ENCODE data around the gene PRDM15.
"Not testable (repeated sequence)": the region's sequence is repeated elsewhere in the genome, so short reads cannot be mapped to it uniquely, and the experiment has no call there.

PRDM15 gene

GRCh38 chr21:41801321-41802197 is 77.6 kb downstream of the PRDM15 start:
- no peak for DNase-seq

- no peak for DNase-seq
Observed at GRCh38 chr21:41800425-41801320, 78.5 kb downstream of the PRDM15 start.

DNA sequence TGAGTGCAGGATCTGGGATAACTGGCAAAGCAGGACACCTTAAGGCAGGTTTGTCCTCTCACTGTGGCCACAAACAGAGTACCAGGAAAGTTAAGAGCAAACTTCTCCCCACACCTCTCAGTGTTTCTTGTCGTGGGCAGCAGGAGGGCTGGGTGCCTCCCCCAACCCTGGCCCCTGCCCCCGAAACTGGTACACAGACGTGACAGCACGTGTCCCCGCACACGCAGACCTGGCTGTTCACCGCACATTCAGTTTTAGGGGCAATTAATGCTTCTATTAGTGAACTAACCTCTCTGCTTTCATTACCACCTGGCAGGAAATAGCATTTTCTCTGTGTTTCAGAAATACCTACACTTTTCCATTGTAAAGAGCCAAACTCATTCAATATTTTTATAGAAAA is 79.4 kb downstream of the PRDM15 start:
- DNase-seq, result no peak

DNA sequence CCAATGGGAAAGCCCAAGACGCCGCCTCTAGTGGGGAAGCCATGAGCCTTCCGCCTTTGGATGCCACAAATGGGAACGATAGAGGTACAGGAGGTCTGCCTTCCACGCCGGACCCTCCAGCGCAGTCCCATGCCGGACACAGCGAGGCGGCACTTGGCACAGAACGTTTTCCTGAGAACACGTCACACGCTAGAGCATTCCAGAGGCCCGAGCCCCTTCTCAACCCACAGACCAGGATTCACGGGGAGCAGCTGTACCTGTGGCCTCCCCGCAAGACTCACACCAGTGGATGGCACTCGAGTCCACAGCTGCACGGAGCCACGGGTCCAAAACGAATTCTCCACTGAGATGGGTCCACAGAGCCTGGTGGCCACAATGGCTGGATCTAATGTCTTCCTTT is 80.8 kb downstream of the PRDM15 start:
- DNase-seq, result no peak

- DNase-seq, result no peak
Observed at GRCh38 chr21:41796476-41797080, 82.6 kb downstream of the PRDM15 start.

DNA sequence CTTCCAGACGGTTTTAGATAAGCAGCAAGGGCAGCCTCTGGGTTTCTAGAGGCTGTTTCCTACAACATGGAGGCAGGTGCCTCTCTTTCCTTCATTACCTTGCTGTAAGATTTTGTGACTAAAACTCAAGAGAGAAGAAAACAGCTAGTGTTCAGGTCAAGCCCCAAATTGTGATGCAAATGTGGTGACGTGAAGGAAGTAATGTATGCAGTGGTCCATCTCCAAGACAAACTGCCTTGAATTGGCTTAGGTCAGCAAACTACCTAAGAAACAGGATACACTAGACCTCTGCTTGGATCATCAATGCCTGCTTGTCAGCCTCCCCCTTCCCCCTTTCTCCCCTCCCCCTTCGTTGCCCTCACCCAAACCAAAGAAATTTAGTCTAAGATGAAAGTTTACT is 83.4 kb downstream of the PRDM15 start:
- DNase-seq, result no peak

- DNase-seq, result no peak
Observed at GRCh38 chr21:41794600-41794999, 84.5 kb downstream of the PRDM15 start.

DNA sequence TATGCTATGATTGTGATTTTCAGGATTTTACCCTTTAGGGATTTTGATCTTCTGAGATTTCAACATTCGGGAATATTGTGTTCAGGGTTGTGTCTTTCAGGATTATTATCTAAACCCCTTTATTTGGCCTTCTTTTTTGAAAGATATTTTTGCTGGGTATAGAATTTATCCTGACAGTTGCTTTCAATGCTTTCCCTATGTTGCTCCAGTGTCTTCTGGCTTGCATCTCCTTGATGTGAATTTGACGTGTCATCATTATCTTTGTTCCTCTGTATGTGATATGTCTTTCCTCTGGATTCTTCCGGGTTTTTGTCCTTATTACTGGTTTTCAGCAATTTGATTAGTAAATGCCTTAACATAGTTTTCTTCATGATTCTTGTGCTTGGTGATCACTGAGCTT is 86.4 kb downstream of the PRDM15 start:
- DNase-seq, result no peak

GRCh38 chr21:41786509-41786987 is 92.6 kb downstream of the PRDM15 start:
- no peak for DNase-seq

GRCh38 chr21:41785262-41785661 is 93.9 kb downstream of the PRDM15 start:
- DNase-seq, result not testable (repeated sequence)

GRCh38 chr21:41784456-41785102 is 94.6 kb downstream of the PRDM15 start:
- no peak for DNase-seq

DNA sequence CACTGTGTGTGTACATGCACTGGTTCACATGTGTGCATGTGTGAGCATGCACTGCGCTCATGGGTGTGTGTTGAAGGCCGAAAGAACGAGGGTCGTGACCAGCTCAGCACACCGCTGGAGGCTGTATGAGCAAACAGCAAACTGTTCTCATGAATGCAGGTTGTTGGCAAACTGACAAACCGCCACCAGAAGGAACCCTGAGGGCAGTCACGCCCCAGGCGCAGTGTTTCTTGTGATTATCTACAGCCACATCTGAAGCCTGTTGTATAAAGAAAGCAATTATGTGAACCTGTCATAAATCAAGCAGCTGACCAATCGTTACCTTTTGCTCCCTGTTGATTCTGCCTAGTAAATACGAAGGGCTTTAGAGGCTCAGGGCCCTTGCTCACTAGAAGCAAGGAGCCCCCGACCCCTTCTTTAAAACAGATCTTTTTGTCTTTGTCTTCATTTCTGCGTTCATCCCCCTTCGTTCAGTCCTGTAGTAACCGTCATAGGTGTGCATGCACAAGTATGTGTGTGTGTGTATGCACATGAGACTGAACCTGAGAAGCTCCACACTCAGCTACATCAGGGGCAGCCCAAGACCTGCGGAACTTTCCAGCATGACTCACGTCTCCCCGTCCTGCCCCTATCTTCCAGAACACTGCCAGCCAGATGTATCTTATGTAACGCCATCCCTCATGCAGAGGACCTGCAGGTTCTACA is 95.5 kb downstream of the PRDM15 start:
- no peak for DNase-seq

GRCh38 chr21:41781050-41781410 is 98.1 kb downstream of the PRDM15 start:
- no peak for DNase-seq

DNA sequence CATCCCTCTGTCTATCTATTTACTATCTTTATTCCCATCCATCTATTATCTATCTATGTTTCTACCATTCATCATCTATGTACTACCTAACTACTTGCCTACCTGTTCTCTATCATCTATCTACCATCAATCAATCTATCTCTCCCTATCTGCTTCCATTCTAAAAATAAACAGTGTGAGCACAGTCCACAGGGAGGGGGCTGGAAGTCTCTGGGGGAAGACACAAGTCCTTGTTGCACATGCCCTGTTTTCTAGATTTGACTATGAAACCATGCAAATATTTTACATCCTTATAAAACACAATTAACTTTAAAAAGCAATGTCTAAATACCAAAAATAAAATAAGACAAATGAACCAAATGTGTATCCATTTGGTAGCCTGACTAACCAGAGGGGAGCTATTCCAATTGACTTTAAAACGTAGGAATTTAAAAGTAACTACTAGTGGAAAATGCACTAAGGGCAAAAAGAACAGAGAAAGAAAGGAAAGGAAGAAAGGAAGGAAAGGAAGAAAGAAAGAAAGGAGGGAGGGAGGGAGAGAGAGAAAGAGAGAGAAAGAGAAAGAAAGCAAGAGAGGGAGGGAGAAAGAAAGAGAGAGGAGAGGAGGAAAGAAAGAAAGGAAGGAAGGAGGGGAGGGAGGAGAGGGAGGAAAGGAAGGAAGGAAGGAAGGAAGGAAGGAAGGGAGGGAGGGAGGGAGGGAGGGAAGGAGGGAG is 98.7 kb downstream of the PRDM15 start:
- DNase-seq, result no peak

DNA sequence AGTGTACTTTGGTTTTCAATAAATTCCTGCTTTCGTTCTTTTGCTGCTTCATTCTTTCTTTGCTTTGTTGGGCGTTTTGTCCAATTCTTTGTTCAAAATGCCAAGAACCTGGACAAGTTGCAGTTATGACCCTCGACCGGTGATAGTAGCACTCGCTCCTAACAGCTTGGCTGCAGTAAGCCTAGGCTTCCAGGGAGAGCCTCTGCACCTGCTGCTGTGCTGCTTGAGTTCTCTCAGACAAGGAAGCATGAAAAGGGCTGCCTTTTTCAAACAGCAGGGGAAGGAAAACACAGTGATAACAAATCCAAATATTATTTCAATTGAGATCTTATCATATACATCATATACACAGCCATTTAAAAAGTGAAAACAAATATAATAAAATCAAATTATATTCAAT is 99.5 kb downstream of the PRDM15 start:
- DNase-seq, result no peak

GRCh38 chr21:41778930-41779600 is 100.1 kb downstream of the PRDM15 start:
- DNase-seq, result no peak

GRCh38 chr21:41777951-41778815 is 101.0 kb downstream of the PRDM15 start:
- no peak for DNase-seq

GRCh38 chr21:41776778-41777177 is 102.4 kb downstream of the PRDM15 start:
- no peak for DNase-seq

DNA sequence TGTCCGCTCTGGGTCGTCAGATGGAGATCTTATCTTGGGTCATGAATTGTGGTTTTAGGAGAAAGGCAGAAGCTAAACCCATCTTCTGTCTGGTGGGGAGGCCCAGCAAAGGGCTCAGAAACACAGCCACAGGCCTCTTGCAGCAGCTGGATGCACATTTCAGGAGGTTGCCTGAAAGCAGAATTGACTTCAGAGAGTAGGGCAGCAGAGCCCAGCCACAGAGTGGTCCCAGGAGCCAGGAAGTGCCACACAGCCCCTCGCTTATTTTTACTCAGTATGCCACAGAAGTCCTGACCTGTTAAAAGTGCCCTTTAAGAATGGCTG is 104.0 kb downstream of the PRDM15 start:
- no peak for DNase-seq

Data from activated T-cell treated with anti-CD3 and anti-CD28 coated beads for 4 hours (primary cell).